Neural cell (in vitro differentiated cells): ENCODE results near the gene SLC4A3. TPM values are rescaled to one million over a fixed set of nuclear protein-coding genes. Genes with fewer than 3 reads are reported as not detected.

Source experiments
- H2AFZ ChIP-seq: fragments of 200-600, 300-800 bp; sonication (generic), shearing (Covaris generic); 2 replicates; pipeline ENCODE4 v1.6.0; 2014; ENCODE audit warnings: low read depth, mild to moderate bottlenecking, antibody characterized with exemption, low read length, moderate library complexity
- H3F3A ChIP-seq: fragments of 200-600 bp; shearing (Covaris generic); 2 replicates; pipeline ENCODE4 v1.6.1; 2016; ENCODE audit warnings: mild to moderate bottlenecking, moderate library complexity, mixed read lengths, antibody characterized with exemption, low read length; ENCODE audit not compliant: insufficient read depth, poor library complexity, severe bottlenecking
- H3K27ac ChIP-seq: fragments of 200-600, 300-800 bp; sonication (generic), shearing (Covaris generic); 2 replicates; pipeline ENCODE4 v1.5.1; 2014; ENCODE audit warnings: mild to moderate bottlenecking, low read length, moderate library complexity
- H3K27me3 ChIP-seq: fragments of 300-800, 200-600 bp; sonication (generic), shearing (Covaris generic); 2 replicates; pipeline ENCODE4 v1.6.0; 2014; ENCODE audit warnings: mild to moderate bottlenecking, low read depth, low read length, moderate library complexity; ENCODE audit not compliant: insufficient read depth
- H3K36me3 ChIP-seq: fragments of 300-800, 200-600 bp; sonication (generic), shearing (Covaris generic); 2 replicates; pipeline ENCODE4 v1.5.1; 2014; ENCODE audit warnings: mild to moderate bottlenecking, antibody characterized with exemption, low read length, moderate library complexity; ENCODE audit not compliant: insufficient read depth
- H3K4me2 ChIP-seq: fragments of 300-800, 200-600 bp; sonication (generic), shearing (Covaris generic); 2 replicates; pipeline ENCODE4 v1.6.0; 2014; ENCODE audit warnings: mild to moderate bottlenecking, low read length
- H3K4me3 ChIP-seq: fragments of 300-800, 200-600 bp; sonication (generic), shearing (Covaris generic); 2 replicates; pipeline ENCODE4 v1.5.1; 2014; ENCODE audit warnings: mild to moderate bottlenecking, low read length, moderate library complexity
- H3K79me2 ChIP-seq: fragments of 200-600 bp; shearing (Covaris generic); replicated peaks from 2 replicates; pipeline ENCODE4 v1.6.0; 2014; ENCODE audit warnings: mild to moderate bottlenecking, low read length, moderate library complexity; ENCODE audit not compliant: insufficient read depth
- H3K9ac ChIP-seq: fragments of 300-800, 200-600 bp; sonication (generic), shearing (Covaris generic); 2 replicates; pipeline ENCODE4 v1.6.1; 2016; ENCODE audit warnings: mild to moderate bottlenecking, low read length, mixed read lengths
- H3K9me2 ChIP-seq: fragments of 200-600 bp; shearing (Covaris generic); 2 replicates; pipeline ENCODE4 v1.6.1; 2016; ENCODE audit warnings: mild to moderate bottlenecking, low read length, mixed read lengths; ENCODE audit not compliant: insufficient read depth
- H3K9me3 ChIP-seq: fragments of 200-600, 300-800 bp; sonication (generic), shearing (Covaris generic); 2 replicates; pipeline ENCODE4 v1.6.1; 2016; ENCODE audit warnings: mild to moderate bottlenecking, mixed run types, low read length, moderate library complexity, mixed read lengths
- H4K20me1 ChIP-seq: fragments of 200-600 bp; shearing (Covaris generic); 2 replicates; pipeline ENCODE4 v1.6.1; 2016; ENCODE audit warnings: mild to moderate bottlenecking, mixed run types; ENCODE audit not compliant: insufficient read depth
- EP300 ChIP-seq: fragments of 450-650 bp; conservative IDR thresholded peaks from 2 replicates; pipeline ENCODE4 v1.6.1; 2014; ENCODE audit warnings: antibody characterized with exemption, mild to moderate bottlenecking, moderate library complexity; ENCODE audit not compliant: poor library complexity, severe bottlenecking
- EZH2 ChIP-seq: fragments of 200-600, 300-800 bp; shearing (Covaris generic), sonication (generic); IDR thresholded peaks from 2 replicates; pipeline ENCODE4 v1.6.1; 2014; ENCODE audit warnings: antibody characterized with exemption, low read length, borderline replicate concordance, mild to moderate bottlenecking; ENCODE audit not compliant: insufficient read depth, poor library complexity, severe bottlenecking
- MXI1 ChIP-seq: fragments of 450-650 bp; conservative IDR thresholded peaks from 2 replicates; pipeline ENCODE4 v1.6.1; 2014; ENCODE audit warnings: antibody characterized with exemption, mild to moderate bottlenecking; ENCODE audit not compliant: poor library complexity, severe bottlenecking
- POLR2AphosphoS5 ChIP-seq: IDR thresholded peaks from 2 replicates; pipeline ENCODE4 v1.6.1; 2012
- RAD21 ChIP-seq: fragments of 450-650 bp; conservative IDR thresholded peaks from 2 replicates; pipeline ENCODE4 v1.6.1; 2014; ENCODE audit warnings: antibody characterized with exemption, mild to moderate bottlenecking, moderate library complexity
- SMC3 ChIP-seq: fragments of 450-650 bp; conservative IDR thresholded peaks from 2 replicates; pipeline ENCODE4 v1.6.1; 2014; ENCODE audit warnings: antibody characterized with exemption, mild to moderate bottlenecking, moderate library complexity; ENCODE audit not compliant: poor library complexity
- TAF1 ChIP-seq: IDR thresholded peaks from 2 replicates; pipeline ENCODE4 v1.6.1; 2012; ENCODE audit warnings: low read depth
- polyA plus RNA-seq: library from polyadenylated mRNA; depleted of rRNA; stranded (reverse); fragments of >200 nt; gene quantifications from 2 replicates; pipeline ENCODE4 v1.2.3, GENCODE V29; 2014
- TF ChIP-seq, protein P1 (sequence below): IDR thresholded peaks from 2 replicates; pipeline ENCODE4 v1.6.1; 2012; ENCODE audit warnings: borderline replicate concordance
- TF ChIP-seq, protein P2 (sequence below): fragments of 450-650 bp; IDR thresholded peaks from 2 replicates; pipeline ENCODE4 v1.5.1; 2014; ENCODE audit warnings: antibody characterized with exemption, mild to moderate bottlenecking, moderate library complexity; ENCODE audit not compliant: poor library complexity, severe bottlenecking

SLC4A3 gene
- polyA plus RNA-seq, 1 donor from 2014 or later, result 18.7 TPM

DNA sequence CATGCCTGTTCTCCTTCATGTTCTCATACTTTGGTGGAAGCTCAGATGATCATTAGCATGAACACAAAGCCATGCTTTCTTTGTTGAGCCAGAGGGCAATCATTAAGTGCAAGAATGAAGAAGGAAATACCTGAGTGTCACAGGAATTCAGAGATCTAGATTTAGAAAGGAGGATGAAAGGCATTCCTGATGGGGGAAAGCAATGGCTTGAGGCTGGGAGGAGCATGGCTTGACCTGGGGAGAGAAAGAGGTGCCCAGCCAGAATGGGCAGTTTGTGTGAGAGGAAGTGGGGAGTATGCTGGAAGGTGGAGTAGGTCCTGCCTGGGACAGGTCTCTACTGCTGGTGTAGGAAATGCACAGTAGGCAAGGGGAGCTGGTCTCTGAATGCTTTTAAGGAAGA lies 35.1 kb downstream of the SLC4A3 start:
- Histone ChIP-seq H3K27ac (no peak overlapping the region), H3K9me2 (no peaks in the 10 kb centered on the region), H3K9ac (no peak overlapping the region), H3K27me3 (no peaks in the 10 kb centered on the region), H4K20me1 (no peaks in the 10 kb centered on the region), H3K9me3 (no peaks in the 10 kb centered on the region), H3K36me3 (no peaks in the 10 kb centered on the region), H3K4me3 (no peak overlapping the region), H2AFZ (no peak overlapping the region), H3F3A (no peaks in the 10 kb centered on the region), H3K79me2 (no peaks in the 10 kb centered on the region), H3K4me2 (no peak overlapping the region)
- no peak for TF ChIP-seq EP300
- no peak for TF ChIP-seq SMC3
- TF ChIP-seq, protein P1, sequence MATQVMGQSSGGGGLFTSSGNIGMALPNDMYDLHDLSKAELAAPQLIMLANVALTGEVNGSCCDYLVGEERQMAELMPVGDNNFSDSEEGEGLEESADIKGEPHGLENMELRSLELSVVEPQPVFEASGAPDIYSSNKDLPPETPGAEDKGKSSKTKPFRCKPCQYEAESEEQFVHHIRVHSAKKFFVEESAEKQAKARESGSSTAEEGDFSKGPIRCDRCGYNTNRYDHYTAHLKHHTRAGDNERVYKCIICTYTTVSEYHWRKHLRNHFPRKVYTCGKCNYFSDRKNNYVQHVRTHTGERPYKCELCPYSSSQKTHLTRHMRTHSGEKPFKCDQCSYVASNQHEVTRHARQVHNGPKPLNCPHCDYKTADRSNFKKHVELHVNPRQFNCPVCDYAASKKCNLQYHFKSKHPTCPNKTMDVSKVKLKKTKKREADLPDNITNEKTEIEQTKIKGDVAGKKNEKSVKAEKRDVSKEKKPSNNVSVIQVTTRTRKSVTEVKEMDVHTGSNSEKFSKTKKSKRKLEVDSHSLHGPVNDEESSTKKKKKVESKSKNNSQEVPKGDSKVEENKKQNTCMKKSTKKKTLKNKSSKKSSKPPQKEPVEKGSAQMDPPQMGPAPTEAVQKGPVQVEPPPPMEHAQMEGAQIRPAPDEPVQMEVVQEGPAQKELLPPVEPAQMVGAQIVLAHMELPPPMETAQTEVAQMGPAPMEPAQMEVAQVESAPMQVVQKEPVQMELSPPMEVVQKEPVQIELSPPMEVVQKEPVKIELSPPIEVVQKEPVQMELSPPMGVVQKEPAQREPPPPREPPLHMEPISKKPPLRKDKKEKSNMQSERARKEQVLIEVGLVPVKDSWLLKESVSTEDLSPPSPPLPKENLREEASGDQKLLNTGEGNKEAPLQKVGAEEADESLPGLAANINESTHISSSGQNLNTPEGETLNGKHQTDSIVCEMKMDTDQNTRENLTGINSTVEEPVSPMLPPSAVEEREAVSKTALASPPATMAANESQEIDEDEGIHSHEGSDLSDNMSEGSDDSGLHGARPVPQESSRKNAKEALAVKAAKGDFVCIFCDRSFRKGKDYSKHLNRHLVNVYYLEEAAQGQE, result no peak
- TF ChIP-seq TAF1, result no peak
- no peak for TF ChIP-seq RAD21
- no peak for TF ChIP-seq POLR2AphosphoS5
- TF ChIP-seq EZH2, result no peak
- TF ChIP-seq, protein P2, sequence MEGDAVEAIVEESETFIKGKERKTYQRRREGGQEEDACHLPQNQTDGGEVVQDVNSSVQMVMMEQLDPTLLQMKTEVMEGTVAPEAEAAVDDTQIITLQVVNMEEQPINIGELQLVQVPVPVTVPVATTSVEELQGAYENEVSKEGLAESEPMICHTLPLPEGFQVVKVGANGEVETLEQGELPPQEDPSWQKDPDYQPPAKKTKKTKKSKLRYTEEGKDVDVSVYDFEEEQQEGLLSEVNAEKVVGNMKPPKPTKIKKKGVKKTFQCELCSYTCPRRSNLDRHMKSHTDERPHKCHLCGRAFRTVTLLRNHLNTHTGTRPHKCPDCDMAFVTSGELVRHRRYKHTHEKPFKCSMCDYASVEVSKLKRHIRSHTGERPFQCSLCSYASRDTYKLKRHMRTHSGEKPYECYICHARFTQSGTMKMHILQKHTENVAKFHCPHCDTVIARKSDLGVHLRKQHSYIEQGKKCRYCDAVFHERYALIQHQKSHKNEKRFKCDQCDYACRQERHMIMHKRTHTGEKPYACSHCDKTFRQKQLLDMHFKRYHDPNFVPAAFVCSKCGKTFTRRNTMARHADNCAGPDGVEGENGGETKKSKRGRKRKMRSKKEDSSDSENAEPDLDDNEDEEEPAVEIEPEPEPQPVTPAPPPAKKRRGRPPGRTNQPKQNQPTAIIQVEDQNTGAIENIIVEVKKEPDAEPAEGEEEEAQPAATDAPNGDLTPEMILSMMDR, result no peak
- no peak for TF ChIP-seq MXI1

DNA sequence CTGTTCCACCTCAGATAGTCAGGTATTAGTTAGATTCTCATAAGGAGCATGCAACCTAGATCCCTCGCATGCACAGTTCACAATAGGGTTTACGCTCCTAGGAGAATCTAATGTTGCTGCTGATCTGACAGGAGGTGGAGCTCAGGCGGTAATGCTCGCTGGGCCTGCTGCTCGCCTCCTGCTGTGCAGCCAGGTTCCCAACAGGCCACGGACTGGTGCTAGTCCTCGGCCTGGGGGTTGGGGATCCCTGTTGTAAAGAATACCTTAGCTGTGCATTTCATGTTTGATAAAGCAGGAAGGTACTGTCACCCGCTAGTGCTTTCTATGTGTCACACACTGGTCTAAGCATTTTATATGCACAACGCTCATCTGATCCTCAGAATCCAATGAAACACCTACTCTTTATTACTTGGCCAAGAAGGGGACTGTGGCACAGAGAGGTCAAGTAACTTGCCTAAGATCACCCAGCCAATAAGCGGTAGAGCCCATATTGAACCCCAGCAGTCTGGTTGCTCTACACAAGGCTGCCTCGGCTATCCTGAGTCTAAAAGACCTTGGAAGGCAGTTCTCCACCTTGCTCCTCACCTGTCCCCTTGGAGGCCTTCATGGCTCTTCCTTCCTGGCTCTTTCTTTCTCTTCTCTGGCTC lies 35.8 kb downstream of the SLC4A3 start:
- Histone ChIP-seq H2AFZ (no peak overlapping the region), H4K20me1 (no peaks in the 10 kb centered on the region), H3K9me2 (no peaks in the 10 kb centered on the region), H3K27me3 (no peaks in the 10 kb centered on the region), H3K79me2 (no peaks in the 10 kb centered on the region), H3K36me3 (no peaks in the 10 kb centered on the region), H3K9ac (no peak overlapping the region), H3K4me3 (no peak overlapping the region), H3F3A (no peaks in the 10 kb centered on the region), H3K27ac (no peak overlapping the region), H3K9me3 (no peaks in the 10 kb centered on the region), H3K4me2 (no peak overlapping the region)
- TF ChIP-seq MXI1, result no peak
